WTC11 (cell line): Measurements from ENCODE around the gene NFIX. TPM values are rescaled to one million over a fixed set of nuclear protein-coding genes. Genes with fewer than 3 reads are reported as not detected.

ENCODE experiments used
- ATAC-seq: fragments of 200-7000 bp; cut with Tn5 transposase; 2 replicates; pipeline ENCODE4 v1.10.0; 2021; ENCODE audit warnings: mild to moderate bottlenecking, moderate library complexity
- CTCF ChIA-PET: fragments of 300-600 bp; sonication (Branson Sonifier 250); formaldehyde crosslinking; loops from one replicate; lab custom pipeline; 2021; ENCODE audit warnings: antibody characterized with exemption; lab: Charles Lee
- POLR2A ChIA-PET: fragments of 350-600 bp; sonication (Branson Sonifier 250); formaldehyde crosslinking; loops from one replicate; lab custom pipeline; 2021; ENCODE audit warnings: antibody characterized with exemption; lab: Charles Lee
- DNase-seq: peaks from one replicate; pipeline ENCODE4 v3.0.0; 2021; ENCODE audit warnings: low spot score
- H3K27ac Mint-ChIP-seq: 2 replicates; pipeline ENCODE4 v1.8.0; 2021; ENCODE audit warnings: mixed read lengths
- H3K27me3 Mint-ChIP-seq: 2 replicates; pipeline ENCODE4 v1.8.0; 2021; ENCODE audit warnings: low read depth, mild to moderate bottlenecking, moderate library complexity, mixed read lengths
- H3K36me3 Mint-ChIP-seq: 2 replicates; pipeline ENCODE4 v1.8.0; 2021; ENCODE audit warnings: mixed read lengths
- H3K4me1 Mint-ChIP-seq: 2 replicates; pipeline ENCODE4 v1.8.0; 2022; ENCODE audit warnings: mixed read lengths
- H3K4me3 Mint-ChIP-seq: 2 replicates; pipeline ENCODE4 v1.8.0; 2021; ENCODE audit warnings: mild to moderate bottlenecking, moderate library complexity, mixed read lengths
- H3K9me3 Mint-ChIP-seq: 2 replicates; pipeline ENCODE4 v1.8.0; 2021; ENCODE audit warnings: mixed read lengths
- ATF2 ChIP-seq: sonication (generic); formaldehyde crosslinking; IDR thresholded peaks from 2 replicates; pipeline ENCODE4 v1.8.1; 2022; ENCODE audit warnings: low read depth, missing genetic modification reagents, borderline replicate concordance
- CREB1 ChIP-seq: sonication (generic); formaldehyde crosslinking; IDR thresholded peaks from 2 replicates; pipeline ENCODE4 v1.8.0; 2023; ENCODE audit warnings: mild to moderate bottlenecking, missing genetic modification reagents
- CREM ChIP-seq: sonication (generic); formaldehyde crosslinking; IDR thresholded peaks from 2 replicates; pipeline ENCODE4 v1.8.1; 2022; ENCODE audit warnings: mild to moderate bottlenecking, missing genetic modification reagents, moderate library complexity
- FOXJ3 ChIP-seq: sonication (generic); formaldehyde crosslinking; IDR thresholded peaks from 2 replicates; pipeline ENCODE4 v1.9.0; 2021; ENCODE audit warnings: missing genetic modification reagents, mild to moderate bottlenecking, borderline replicate concordance
- KAT7 ChIP-seq: sonication (generic); formaldehyde crosslinking; IDR thresholded peaks from 2 replicates; pipeline ENCODE4 v1.8.1; 2023; ENCODE audit warnings: missing genetic modification reagents, mild to moderate bottlenecking, borderline replicate concordance
- SOX15 ChIP-seq: fragments of 250-450 bp; sonication (Bioruptor Pico); IDR thresholded peaks from 2 replicates; pipeline ENCODE4 v1.9.0; 2021; ENCODE audit warnings: mild to moderate bottlenecking
- TP53 ChIP-seq: sonication (generic); formaldehyde crosslinking; IDR thresholded peaks from 2 replicates; pipeline ENCODE4 v1.8.1; 2023; ENCODE audit warnings: mild to moderate bottlenecking, missing genetic modification reagents
- USF1 ChIP-seq: sonication (generic); formaldehyde crosslinking; IDR thresholded peaks from 2 replicates; pipeline ENCODE4 v1.8.0; 2022; ENCODE audit warnings: mild to moderate bottlenecking, missing genetic modification reagents
- ZNF232 ChIP-seq: sonication (generic); formaldehyde crosslinking; IDR thresholded peaks from 2 replicates; pipeline ENCODE4 v1.8.0; 2022; ENCODE audit warnings: mild to moderate bottlenecking, missing genetic modification reagents
- ZNF263 ChIP-seq: sonication (generic); formaldehyde crosslinking; IDR thresholded peaks from 2 replicates; pipeline ENCODE4 v1.8.1; 2022; ENCODE audit warnings: low read depth, mild to moderate bottlenecking, moderate library complexity, missing genetic modification reagents
- ZNF512 ChIP-seq: sonication (generic); formaldehyde crosslinking; IDR thresholded peaks from 2 replicates; pipeline ENCODE4 v1.8.1; 2022; ENCODE audit warnings: missing genetic modification reagents, borderline replicate concordance
- ZNF671 ChIP-seq: fragments of 250-450 bp; sonication (Bioruptor Pico); IDR thresholded peaks from 2 replicates; pipeline ENCODE4 v1.8.0; 2021; ENCODE audit warnings: mild to moderate bottlenecking
- total RNA-seq: library from RNA; stranded (reverse); gene quantifications from 3 replicates; pipeline ENCODE4 v1.2.3, GENCODE V29; 2021
- TF ChIP-seq, protein P1 (sequence below): fragments of 250-450 bp; sonication (Bioruptor Pico); IDR thresholded peaks from 2 replicates; pipeline ENCODE4 v1.9.0; 2021; ENCODE audit warnings: mild to moderate bottlenecking
- TF ChIP-seq, protein P2 (sequence below): sonication (generic); formaldehyde crosslinking; IDR thresholded peaks from 2 replicates; pipeline ENCODE4 v1.8.1; 2022; ENCODE audit warnings: low read depth, mild to moderate bottlenecking, moderate library complexity, missing genetic modification reagents, borderline replicate concordance
- TF ChIP-seq, protein P3 (sequence below): sonication (generic); formaldehyde crosslinking; IDR thresholded peaks from 2 replicates; pipeline ENCODE4 v1.8.1; 2023; ENCODE audit warnings: mild to moderate bottlenecking, missing genetic modification reagents
- TF ChIP-seq, protein P4 (sequence below): sonication (generic); formaldehyde crosslinking; IDR thresholded peaks from 2 replicates; pipeline ENCODE4 v1.8.0; 2023; ENCODE audit warnings: missing genetic modification reagents, mild to moderate bottlenecking, borderline replicate concordance
- TF ChIP-seq, protein P5 (sequence below): fragments of 250-450 bp; sonication (Bioruptor Pico); IDR thresholded peaks from 2 replicates; pipeline ENCODE4 v1.9.0; 2021; ENCODE audit warnings: mild to moderate bottlenecking, borderline replicate concordance
- TF ChIP-seq, protein P6 (sequence below): fragments of 250-450 bp; sonication (Bioruptor Pico); IDR thresholded peaks from 2 replicates; pipeline ENCODE4 v1.9.0; 2021; ENCODE audit warnings: mild to moderate bottlenecking

NFIX gene
- total RNA-seq, 1 experiment from 2014 or later, result 1.4 TPM

GRCh38 chr19:13110099-13110610, 114.9 kb downstream of the NFIX start:
- no peaks in the 10 kb centered on the region for H3K4me1 Mint-ChIP-seq
- DNase-seq (no peak), ATAC-seq (no peak)
- H3K9me3 Mint-ChIP-seq, result no peaks in the 10 kb centered on the region
- peaks cover 17% of the 10 kb centered on the region for H3K36me3 Mint-ChIP-seq
- H3K4me3 Mint-ChIP-seq, result no peak overlapping the region
- POLR2A ChIA-PET, result no interaction called here
- CTCF ChIA-PET, result interaction anchor here (0.9 kb wide), 1 partner anchor 145 kb away, joined by 4 read pairs; no protein-coding TSS in a partner anchor
- no peaks in the 10 kb centered on the region for H3K27me3 Mint-ChIP-seq
- H3K27ac Mint-ChIP-seq, result no peak overlapping the region
- no peak for TF ChIP-seq USF1 (CRISPR knock-in tag)
- TF ChIP-seq, protein P1, sequence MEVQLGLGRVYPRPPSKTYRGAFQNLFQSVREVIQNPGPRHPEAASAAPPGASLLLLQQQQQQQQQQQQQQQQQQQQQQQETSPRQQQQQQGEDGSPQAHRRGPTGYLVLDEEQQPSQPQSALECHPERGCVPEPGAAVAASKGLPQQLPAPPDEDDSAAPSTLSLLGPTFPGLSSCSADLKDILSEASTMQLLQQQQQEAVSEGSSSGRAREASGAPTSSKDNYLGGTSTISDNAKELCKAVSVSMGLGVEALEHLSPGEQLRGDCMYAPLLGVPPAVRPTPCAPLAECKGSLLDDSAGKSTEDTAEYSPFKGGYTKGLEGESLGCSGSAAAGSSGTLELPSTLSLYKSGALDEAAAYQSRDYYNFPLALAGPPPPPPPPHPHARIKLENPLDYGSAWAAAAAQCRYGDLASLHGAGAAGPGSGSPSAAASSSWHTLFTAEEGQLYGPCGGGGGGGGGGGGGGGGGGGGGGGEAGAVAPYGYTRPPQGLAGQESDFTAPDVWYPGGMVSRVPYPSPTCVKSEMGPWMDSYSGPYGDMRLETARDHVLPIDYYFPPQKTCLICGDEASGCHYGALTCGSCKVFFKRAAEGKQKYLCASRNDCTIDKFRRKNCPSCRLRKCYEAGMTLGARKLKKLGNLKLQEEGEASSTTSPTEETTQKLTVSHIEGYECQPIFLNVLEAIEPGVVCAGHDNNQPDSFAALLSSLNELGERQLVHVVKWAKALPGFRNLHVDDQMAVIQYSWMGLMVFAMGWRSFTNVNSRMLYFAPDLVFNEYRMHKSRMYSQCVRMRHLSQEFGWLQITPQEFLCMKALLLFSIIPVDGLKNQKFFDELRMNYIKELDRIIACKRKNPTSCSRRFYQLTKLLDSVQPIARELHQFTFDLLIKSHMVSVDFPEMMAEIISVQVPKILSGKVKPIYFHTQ (CRISPR knock-in tag), result no peak
- TF ChIP-seq, protein P2, sequence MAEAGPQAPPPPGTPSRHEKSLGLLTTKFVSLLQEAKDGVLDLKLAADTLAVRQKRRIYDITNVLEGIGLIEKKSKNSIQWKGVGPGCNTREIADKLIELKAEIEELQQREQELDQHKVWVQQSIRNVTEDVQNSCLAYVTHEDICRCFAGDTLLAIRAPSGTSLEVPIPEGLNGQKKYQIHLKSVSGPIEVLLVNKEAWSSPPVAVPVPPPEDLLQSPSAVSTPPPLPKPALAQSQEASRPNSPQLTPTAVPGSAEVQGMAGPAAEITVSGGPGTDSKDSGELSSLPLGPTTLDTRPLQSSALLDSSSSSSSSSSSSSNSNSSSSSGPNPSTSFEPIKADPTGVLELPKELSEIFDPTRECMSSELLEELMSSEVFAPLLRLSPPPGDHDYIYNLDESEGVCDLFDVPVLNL (CRISPR knock-in tag), result no peak
- no peak for TF ChIP-seq CREB1 (CRISPR knock-in tag)
- no peak for TF ChIP-seq TP53 (CRISPR knock-in tag)
- TF ChIP-seq ZNF263 (CRISPR knock-in tag), result no peak
- TF ChIP-seq FOXJ3 (CRISPR knock-in tag), result no peak
- no peak for TF ChIP-seq ZNF232
- TF ChIP-seq, protein P3, sequence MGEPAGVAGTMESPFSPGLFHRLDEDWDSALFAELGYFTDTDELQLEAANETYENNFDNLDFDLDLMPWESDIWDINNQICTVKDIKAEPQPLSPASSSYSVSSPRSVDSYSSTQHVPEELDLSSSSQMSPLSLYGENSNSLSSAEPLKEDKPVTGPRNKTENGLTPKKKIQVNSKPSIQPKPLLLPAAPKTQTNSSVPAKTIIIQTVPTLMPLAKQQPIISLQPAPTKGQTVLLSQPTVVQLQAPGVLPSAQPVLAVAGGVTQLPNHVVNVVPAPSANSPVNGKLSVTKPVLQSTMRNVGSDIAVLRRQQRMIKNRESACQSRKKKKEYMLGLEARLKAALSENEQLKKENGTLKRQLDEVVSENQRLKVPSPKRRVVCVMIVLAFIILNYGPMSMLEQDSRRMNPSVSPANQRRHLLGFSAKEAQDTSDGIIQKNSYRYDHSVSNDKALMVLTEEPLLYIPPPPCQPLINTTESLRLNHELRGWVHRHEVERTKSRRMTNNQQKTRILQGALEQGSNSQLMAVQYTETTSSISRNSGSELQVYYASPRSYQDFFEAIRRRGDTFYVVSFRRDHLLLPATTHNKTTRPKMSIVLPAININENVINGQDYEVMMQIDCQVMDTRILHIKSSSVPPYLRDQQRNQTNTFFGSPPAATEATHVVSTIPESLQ, result no peak
- TF ChIP-seq KAT7 (CRISPR knock-in tag), result no peak
- no peak for TF ChIP-seq ZNF671 (CRISPR knock-in tag)
- TF ChIP-seq, protein P4, sequence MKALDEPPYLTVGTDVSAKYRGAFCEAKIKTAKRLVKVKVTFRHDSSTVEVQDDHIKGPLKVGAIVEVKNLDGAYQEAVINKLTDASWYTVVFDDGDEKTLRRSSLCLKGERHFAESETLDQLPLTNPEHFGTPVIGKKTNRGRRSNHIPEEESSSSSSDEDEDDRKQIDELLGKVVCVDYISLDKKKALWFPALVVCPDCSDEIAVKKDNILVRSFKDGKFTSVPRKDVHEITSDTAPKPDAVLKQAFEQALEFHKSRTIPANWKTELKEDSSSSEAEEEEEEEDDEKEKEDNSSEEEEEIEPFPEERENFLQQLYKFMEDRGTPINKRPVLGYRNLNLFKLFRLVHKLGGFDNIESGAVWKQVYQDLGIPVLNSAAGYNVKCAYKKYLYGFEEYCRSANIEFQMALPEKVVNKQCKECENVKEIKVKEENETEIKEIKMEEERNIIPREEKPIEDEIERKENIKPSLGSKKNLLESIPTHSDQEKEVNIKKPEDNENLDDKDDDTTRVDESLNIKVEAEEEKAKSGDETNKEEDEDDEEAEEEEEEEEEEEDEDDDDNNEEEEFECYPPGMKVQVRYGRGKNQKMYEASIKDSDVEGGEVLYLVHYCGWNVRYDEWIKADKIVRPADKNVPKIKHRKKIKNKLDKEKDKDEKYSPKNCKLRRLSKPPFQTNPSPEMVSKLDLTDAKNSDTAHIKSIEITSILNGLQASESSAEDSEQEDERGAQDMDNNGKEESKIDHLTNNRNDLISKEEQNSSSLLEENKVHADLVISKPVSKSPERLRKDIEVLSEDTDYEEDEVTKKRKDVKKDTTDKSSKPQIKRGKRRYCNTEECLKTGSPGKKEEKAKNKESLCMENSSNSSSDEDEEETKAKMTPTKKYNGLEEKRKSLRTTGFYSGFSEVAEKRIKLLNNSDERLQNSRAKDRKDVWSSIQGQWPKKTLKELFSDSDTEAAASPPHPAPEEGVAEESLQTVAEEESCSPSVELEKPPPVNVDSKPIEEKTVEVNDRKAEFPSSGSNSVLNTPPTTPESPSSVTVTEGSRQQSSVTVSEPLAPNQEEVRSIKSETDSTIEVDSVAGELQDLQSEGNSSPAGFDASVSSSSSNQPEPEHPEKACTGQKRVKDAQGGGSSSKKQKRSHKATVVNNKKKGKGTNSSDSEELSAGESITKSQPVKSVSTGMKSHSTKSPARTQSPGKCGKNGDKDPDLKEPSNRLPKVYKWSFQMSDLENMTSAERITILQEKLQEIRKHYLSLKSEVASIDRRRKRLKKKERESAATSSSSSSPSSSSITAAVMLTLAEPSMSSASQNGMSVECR (CRISPR knock-in tag), result no peak
- TF ChIP-seq, protein P5, sequence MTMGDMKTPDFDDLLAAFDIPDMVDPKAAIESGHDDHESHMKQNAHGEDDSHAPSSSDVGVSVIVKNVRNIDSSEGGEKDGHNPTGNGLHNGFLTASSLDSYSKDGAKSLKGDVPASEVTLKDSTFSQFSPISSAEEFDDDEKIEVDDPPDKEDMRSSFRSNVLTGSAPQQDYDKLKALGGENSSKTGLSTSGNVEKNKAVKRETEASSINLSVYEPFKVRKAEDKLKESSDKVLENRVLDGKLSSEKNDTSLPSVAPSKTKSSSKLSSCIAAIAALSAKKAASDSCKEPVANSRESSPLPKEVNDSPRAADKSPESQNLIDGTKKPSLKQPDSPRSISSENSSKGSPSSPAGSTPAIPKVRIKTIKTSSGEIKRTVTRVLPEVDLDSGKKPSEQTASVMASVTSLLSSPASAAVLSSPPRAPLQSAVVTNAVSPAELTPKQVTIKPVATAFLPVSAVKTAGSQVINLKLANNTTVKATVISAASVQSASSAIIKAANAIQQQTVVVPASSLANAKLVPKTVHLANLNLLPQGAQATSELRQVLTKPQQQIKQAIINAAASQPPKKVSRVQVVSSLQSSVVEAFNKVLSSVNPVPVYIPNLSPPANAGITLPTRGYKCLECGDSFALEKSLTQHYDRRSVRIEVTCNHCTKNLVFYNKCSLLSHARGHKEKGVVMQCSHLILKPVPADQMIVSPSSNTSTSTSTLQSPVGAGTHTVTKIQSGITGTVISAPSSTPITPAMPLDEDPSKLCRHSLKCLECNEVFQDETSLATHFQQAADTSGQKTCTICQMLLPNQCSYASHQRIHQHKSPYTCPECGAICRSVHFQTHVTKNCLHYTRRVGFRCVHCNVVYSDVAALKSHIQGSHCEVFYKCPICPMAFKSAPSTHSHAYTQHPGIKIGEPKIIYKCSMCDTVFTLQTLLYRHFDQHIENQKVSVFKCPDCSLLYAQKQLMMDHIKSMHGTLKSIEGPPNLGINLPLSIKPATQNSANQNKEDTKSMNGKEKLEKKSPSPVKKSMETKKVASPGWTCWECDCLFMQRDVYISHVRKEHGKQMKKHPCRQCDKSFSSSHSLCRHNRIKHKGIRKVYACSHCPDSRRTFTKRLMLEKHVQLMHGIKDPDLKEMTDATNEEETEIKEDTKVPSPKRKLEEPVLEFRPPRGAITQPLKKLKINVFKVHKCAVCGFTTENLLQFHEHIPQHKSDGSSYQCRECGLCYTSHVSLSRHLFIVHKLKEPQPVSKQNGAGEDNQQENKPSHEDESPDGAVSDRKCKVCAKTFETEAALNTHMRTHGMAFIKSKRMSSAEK (CRISPR knock-in tag), result no peak
- no peak for TF ChIP-seq SOX15
- TF ChIP-seq CREM (CRISPR knock-in tag), result no peak
- TF ChIP-seq ZNF512 (CRISPR knock-in tag), result no peak
- TF ChIP-seq, protein P6, sequence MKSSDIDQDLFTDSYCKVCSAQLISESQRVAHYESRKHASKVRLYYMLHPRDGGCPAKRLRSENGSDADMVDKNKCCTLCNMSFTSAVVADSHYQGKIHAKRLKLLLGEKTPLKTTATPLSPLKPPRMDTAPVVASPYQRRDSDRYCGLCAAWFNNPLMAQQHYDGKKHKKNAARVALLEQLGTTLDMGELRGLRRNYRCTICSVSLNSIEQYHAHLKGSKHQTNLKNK (CRISPR knock-in tag), result no peak
- no peak for TF ChIP-seq ATF2 (CRISPR knock-in tag)
